HG02981 (cell line): Measurements from ENCODE around the gene FAM180A.
"Not testable (repeated sequence)": the region's sequence is repeated elsewhere in the genome, so short reads cannot be mapped to it uniquely, and the experiment has no call there.

Source experiments
- ATAC-seq: cut with Tn5 transposase; IDR thresholded peaks from one replicate; pipeline ENCODE4 v1.9.1; 2021; ENCODE audit warnings: mild to moderate bottlenecking, moderate library complexity; ENCODE audit not compliant: unreplicated experiment

FAM180A gene

DNA sequence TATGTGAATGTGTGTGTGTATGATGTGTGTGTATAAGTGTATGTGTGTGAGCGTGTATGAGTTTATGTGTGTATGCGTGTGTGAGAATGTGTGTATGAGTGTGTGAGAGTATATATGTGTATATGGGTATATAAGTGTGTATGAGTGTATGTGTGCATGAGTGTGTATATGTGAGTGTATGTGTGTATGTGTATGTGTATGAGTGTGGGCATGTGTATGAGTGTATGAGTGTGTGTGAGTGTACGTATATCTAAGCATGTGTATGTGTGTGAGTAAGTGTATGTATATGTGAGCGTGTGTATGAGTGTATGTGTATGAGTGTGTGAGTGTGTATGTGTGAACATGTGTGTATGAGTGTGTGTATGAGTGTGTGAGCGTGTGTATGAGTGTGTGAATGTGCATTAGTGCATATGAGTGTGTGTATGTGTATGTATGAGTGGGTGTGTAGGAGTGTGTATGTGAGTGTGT lies 33.5 kb downstream of the FAM180A start:
- no peak for ATAC-seq

DNA sequence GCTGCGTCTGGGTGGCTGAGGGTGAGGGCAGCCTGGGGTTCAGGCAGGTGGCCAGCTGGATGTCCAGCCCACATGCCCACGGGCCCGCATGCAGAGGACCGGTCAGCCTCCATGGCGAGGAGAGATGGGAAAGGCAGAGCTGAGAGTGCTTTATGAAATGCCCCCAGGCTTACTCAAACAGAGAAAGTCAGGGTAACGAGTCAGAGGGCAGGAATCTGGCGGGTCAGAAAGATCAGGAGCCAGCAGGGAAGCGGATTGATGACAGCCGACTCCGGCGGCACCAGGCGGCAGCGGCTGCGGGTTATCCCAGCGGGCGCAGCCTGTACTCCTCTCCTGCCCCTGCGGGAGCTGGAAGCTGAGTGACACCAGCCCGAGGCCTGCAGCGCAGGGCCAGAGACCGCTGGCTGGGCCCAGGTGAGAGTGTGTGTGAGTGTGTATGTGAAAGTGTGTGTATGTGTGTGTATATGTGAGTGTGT lies 34.0 kb downstream of the FAM180A start:
- no peak for ATAC-seq

DNA sequence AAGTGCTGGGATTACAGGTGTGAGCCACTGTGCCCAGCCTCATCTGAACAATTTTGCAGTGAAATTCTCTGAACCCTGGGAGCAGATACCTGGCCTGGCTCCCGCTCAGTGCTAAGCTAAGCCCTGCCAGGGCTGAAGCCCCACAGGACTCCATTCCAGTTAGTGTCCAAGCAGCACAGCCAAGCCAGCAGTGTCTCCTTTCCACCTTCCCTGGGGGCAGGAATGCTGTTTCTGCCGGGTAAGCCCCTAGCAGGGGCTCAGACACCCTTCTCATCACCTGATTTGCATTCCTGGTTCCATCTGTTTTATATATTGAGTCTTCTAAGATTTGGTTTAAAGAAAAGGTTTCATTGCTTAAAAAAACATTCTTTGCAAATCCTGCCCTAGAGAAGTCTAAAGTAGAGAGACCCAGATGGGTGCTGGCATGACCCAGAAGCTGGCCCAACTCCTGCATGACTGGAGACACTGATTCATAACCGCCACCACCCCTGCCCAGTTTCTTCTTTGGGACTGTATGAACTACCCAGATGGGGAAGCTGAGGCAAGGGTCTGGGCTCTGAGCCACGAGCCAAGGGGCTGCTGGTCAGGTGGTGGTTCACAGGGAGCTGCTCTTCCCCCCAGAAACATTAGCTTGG lies 34.7 kb downstream of the FAM180A start:
- no peak for ATAC-seq

DNA sequence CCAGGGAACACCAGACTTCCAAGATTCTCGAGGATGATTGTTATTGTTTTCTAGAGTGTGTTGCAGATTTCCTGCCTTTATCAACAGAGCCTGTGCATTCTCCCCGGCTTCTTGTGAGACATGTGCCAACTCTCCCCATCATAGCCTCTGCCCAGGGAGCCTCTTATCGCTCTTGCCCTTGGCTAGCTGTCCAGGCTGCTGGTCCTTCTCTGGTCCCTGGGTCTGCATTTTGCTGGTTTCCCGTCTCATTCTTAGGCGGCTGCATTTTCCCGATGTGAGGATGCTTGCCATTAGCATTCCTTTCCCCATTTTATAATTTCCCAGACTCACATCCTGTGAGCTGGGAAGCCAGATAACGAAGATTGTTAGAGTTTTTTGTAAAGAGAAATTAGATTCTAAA lies 35.8 kb downstream of the FAM180A start:
- no peak for ATAC-seq

DNA sequence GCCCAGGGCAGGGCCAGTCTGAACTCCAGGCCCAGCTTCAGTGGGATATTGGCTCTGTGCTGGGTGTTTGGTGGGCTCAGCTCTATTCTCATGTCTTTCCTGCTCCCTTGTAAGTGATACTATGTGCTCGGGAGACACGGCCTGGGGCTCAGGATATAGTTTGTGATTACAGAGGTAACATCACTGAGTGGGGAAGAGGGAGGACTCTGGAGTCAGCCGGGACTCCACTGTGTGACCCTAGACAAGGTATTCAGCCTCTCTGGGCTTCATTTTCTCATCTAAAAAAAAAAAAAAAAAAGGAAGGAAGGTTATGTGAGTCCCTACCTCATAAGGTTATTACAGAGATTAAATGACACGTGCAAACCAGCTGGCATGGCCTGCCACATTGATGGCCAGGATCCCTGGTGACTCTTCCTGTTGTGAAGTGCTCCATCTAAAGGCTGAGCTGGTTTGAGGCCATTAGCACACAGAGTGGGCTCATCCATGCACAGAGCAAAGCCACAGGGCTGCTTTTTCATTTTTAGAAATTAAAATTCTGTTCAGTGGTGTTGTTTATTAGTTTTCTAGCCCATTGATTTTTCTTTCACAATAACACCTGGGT lies 36.3 kb downstream of the FAM180A start:
- no peak for ATAC-seq

DNA sequence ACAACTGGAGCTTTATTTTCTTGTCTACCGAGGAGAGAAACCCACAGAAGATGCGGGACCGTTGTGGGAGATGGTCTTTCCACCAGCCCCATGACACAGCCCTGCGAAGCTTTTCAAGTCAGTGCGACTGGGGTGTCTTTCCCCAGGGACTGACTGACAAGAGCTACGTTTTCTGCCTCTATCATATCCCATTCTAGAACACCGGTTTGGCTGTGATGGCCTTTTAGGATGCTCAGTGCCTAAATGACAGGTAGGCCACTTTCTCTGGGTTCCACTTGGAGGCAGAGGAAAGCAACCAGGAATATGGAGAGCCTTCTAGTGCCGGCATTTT lies 37.5 kb downstream of the FAM180A start:
- peak; percentile 3 for ATAC-seq

DNA sequence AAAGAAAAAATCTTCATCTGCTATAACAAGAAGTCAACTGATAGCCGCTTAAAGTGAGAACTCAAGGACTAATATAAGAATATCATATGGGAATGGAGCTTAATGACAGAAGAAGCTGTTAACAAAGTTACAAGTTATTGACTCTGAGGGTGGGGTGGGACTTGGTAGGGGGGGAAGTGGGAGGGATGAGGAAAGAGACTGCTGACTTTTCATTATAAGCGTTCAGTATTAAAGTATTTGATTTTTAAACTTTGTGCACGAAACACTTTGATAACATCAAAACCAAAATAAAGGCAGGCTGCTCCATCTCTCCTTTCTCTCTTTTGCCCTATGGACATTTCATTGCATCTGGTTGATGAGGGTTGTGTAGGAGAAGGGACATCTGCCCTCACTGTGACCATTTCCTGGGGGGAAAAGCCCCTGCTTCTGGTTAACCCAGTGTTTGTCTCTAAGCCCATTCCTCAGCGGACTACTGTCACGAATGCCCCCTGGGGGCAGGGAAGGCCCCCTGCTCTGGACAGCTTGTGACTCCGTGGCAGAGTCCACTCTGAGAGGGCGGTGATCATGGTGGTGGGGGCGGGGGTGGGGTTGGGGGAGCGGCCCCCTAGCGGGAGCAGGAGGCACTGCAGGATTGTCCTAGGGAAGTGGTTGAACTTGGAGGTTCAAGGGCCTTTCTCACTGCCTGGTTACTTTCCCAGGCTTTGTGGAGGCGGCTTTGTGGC lies 38.0 kb downstream of the FAM180A start:
- peak; percentile 43 for ATAC-seq

DNA sequence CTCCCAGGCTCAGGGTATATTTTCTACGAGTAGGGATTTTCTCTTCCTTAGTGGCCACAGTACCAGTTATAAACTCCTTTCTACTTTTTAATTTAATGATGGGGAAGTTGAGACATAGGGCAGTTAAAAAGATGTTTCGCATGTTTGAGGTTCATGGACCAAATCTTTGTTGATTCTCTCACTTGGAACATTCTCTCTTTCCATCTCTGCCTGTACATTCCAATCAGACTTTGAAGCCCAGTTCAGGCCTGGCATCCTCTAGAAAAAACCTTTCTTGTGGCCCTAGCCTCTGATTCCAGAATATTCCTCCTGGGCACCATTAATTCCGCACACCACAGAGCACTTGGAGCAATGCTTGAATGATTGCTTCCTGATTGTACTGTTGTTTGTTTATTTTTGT lies 39.1 kb downstream of the FAM180A start:
- ATAC-seq = no peak

DNA sequence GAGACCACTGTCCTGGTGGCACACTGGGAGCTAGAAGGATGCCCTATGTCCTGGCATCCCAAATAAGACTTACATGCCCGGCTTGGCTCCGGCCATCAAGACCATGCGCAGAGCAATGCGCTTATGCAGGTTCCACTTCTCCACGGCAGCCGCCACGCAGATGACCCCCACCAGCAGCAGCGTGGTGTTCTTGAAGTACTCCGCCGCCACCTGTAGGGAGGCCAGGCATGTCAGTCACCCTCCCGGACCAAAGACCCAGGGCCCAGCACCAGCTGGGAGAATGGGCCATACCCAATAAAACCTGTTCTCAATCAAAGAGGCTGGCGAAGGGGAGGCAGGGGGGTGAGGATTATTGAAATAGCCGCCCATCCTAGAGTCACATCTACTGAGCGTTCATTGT lies 40.6 kb downstream of the FAM180A start:
- ATAC-seq = no peak

DNA sequence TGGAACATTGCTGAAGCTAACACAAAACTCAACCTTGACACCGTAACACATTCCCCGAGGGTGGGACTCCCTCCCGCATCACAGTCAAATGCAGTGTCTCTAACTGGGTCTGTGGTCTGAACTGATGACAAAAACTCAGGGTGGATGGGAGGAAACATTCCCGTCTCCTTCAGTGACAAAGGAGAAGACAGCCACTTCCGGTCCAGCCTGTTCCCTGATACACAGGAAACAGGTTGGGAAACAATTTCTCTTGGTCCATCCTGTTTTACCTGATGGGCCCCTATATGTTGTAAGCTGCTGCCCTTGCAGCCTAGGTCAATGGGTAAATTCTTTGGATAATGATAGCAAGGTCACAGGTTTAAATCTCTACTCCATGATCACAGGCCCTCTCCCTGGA lies 41.0 kb downstream of the FAM180A start:
- no peak for ATAC-seq

DNA sequence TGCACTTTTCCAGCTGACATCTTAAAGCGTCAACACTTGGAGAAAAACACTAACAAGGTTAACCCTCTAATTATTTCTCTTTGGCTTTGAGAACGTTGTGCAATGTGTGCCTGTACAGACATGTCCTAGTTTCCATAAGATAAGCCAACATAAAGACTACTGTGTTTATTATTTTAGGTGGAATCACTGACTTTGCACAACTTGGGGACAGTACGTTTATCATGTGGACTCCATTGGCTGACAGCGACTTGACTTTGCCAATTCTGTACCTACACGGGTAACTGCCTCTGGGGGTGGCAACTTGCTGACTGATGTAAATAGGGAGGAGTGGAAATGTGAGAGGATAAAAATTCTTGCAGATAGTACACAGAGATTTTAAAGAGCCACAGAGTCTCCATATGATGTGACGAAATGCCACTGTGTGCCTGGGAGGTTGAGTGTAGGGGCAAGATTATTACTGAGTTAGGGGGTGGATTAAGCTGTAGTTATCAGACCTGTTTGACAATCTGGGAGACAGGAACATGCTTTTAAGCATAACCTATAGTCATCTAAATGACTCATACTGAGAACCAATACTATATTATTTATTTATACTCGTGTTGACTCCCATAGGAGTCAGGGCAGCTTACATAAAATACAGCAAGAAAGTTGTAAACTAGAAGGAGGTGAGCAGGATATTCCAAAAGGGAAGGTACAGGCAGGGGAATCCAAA lies 41.6 kb downstream of the FAM180A start:
- ATAC-seq = no peak

DNA sequence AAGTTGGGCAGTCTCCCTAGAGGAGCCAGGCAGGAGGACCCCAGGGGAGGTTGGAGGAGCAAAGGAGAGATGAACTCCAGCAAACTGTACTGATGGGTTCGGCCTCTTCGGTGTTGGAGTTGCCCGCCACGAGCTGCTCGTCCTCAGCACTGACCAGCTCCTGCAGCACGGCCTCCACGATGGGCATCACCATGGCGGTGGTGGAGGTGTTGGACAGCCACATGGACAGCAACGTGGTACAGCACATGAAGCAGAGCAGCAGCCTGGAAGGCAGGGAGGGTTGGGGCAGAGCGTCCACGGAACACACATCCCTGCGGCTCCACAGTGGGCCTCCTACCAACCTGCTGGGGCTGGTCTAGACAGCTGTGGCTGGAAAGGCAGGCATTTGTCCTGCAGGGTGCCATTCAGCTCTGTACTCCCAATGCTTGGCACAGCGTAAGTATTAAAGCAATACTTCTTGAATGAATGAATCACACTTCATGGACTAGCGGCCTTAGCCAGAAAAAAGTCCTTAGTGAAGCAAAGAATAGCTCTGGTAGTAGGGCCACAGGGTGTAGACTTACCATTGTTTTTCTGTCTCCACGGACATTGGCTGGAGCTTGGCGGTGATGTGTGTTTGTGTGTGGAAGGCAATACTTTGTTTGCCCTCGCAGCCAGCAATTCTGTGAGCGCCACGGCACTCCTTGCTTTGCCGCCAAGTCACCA lies 42.4 kb downstream of the FAM180A start:
- no peak for ATAC-seq

DNA sequence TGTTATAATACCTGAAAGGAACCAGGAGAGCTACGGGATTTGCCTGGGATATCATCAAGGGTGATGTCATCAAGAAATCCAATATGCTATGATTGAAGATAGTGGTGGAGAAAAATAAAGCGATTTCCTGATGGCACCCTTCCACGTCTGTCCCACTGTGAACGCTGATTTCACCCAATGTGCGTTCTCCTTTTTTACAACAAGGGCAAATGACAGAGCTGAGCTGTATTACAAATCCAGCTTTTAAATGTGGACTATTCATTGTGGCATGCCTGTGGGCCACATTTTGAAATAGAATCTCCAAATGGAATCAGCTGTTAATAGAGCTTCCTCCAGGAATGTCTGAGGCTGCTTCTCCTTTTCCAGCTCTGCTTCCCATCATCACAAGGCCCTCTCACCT lies 43.9 kb downstream of the FAM180A start:
- no peak for ATAC-seq

DNA sequence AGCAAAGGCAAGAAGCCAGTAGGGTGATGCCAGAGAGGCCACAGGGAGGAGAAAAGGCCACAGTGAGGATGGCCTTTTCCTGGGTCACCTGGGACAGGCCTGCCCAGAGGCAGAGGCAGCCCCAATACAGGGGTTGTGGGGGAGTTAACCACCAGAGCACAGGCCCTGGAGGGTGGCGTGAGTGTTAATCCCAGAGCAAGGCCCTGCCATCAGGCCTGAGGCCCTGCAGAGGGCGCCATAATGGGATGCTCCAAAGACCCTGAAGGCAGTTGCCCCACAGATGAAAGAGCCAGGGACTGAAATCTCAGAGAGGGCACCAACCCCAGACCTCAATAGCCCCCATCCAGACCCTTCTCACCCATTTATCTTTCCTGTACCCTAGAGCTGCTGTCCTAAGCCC lies 44.5 kb downstream of the FAM180A start:
- ATAC-seq = no peak

DNA sequence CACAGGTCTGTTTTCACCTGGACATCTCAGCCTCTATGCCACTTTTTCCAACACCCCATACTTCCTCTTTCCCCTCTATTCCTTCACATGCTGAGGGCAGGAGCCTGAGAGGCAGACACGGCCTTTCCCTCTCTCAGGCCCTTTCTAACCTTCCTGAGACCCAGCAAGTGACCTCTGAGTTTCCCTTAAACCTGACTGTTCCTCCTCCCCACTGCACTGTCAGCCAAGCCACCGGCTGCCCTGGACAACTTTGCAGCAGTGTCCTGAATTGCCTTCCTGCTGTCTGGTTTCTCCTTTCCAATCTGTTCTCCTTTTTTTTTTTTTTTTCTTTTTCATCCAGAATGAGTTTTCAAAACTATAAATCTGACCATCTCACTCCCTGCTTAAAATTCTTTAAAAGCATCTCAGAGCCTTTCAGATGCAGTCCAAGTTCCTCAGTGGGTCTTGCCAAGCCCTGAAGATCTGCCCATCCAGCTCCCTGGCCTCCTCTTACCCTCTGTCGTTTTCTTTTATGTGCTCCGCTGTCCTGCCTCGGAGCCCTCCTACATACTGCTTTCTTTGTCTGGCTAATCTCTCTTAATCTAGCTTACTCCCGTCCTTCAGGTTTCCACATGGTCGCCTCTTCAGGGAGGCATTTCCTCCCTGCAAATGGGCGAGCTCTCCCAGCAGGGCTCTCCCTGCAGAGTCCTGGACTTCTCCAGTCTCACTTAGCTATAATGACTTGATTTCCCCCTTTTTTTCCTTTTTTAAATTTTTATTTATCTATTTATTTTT lies 51.1 kb downstream of the FAM180A start:
- no peak for ATAC-seq

DNA sequence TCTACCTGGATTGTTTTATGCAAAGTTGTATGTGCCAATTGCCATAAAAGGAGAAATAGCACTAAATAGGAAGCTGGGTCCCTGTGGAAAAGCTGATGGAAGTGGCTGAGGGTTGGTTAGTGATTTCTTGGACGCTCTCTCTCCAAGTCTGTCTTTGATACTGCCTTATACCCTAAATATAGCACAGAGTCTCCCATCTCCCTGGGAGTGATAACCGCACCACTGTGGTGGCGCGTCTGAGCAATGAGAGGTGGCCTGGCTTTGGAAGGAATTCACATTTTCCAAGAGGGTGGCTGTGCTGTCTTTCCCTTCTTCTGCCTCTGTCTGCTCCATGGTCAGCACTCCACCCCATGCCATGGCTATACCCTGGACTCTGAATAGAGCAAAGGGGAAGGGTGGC lies 55.1 kb downstream of the FAM180A start:
- no peak for ATAC-seq

DNA sequence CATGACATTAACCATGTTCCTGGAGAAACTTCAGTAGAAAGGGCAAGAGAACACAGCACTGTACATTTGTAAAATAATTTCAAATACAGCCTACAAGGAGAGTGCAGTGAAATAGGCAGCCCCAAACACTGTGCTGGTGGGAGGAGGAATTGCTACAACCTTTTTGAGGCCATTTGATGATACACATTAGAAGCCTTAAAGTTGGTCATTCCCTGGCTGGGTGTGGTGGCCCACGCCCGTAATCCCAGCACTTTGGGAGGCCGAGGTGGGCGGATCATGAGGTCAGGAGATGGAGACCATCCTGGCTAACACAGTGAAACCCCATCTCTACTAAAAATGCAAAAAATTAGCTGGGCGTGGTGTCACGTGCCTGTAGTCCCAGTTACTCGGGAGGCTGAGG lies 56.0 kb downstream of the FAM180A start:
- ATAC-seq = not testable (repeated sequence)

DNA sequence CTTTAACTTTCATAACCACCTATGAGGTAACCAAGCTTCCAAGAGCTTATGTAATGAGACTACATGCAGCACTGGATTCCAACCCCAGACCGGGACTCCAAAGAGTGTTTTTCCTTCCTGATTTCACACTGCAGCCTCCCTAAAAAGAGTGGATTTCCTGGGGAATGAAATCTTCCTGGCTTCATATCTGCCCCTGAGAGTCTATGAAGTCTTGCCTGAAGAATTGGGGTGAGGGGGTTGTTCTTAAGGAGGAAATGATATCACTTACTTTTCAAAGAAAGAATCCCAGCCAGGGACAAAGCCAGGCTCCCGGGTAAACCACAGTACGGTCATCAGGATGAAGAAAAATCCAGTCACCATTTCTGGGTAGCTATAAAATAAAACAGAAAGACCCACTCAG lies 56.6 kb downstream of the FAM180A start:
- no peak for ATAC-seq

DNA sequence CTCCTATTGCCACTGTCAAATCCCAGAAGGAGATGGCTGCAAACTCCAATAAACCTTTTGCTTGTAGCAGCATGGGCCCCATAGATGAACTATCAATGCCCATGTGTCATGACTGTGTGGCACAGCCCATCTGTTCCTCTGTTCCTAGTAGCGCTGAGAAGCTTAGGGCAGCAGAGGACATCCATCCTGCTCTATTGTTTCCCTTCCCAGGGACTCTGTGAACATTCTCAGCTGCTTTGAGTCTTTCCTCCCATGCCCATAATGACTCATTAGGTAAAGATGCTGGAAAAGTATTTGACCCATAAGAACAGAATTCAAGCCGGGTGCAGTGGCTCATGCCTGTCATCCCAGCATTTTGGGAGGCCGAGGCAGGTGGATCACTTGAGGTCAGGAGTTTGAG lies 58.0 kb downstream of the FAM180A start:
- no peak for ATAC-seq

DNA sequence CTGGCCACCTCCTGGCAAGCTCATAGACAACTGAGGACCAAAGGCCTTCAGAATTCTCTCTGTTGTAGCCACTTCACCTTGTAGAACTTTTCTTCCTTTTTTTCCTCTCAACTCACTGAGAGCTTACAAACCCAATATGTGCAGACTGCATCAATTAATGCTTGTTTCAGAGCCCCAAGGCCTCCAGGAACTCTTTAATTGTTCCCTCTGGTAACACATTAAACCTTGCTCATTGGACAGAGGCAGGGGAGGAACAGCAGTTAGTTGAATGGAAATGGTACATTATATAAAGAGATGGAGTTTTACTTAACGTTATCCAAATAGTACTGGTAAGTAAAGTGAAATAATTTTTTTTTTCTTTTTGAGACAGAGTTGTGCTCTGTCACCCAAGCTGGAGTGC lies 61.1 kb downstream of the FAM180A start:
- no peak for ATAC-seq
